ENCODE data around the gene CARS1.
A peak's percentile ranks its signal among the peaks of the same experiment; 100 is the strongest.

Gene CARS1

GRCh38 chr11:2958251-2958650 is 99.0 kb downstream of the CARS1 start:
- H3K4me2 ChIP-seq (ENCODE audit: low read depth, low read length, poor library complexity, severe bottlenecking) = no peak overlapping the region
- H2AFZ ChIP-seq (ENCODE audit: low read length) = no peak overlapping the region
- H3K9ac ChIP-seq (ENCODE audit: low read depth, low read length, poor library complexity, severe bottlenecking) = no peak overlapping the region
- H3K36me3 ChIP-seq (ENCODE audit: insufficient read depth, low read length) = peaks cover 98% of the 10 kb centered on the region
- H3K4me3 ChIP-seq (ENCODE audit: low read length, poor library complexity, severe bottlenecking) = no peak overlapping the region
- H3K9me2 ChIP-seq (replicated peaks; ENCODE audit: low read depth, low read length) = no peaks in the 10 kb centered on the region
- no peaks in the 10 kb centered on the region for H3K4me1 ChIP-seq (ENCODE audit: insufficient read depth, low read length, poor library complexity, severe bottlenecking)
- H3K79me2 ChIP-seq (ENCODE audit: insufficient read depth, low read length) = peaks cover 23% of the 10 kb centered on the region; the same call in 1 of the 2 replicates
- H3K27me3 ChIP-seq (ENCODE audit: insufficient read depth, low read length, poor library complexity, severe bottlenecking) = no peaks in the 10 kb centered on the region
- peaks cover 8% of the 10 kb centered on the region for H4K20me1 ChIP-seq (ENCODE audit: insufficient read depth, low read length, poor library complexity, severe bottlenecking)
- no peaks in the 10 kb centered on the region for H3K9me3 ChIP-seq (ENCODE audit: insufficient read depth, low read depth, low read length)
- TF ChIP-seq EZH2phosphoT487 (IDR thresholded peaks at IDR 0.05; ENCODE audit: borderline replicate concordance) (no peak), CTCF (conservative IDR thresholded peaks at IDR 0.05; ENCODE audit: low read length) (no peak)
- H3F3A ChIP-seq (ENCODE audit: low read depth) = no peaks in the 10 kb centered on the region

- no peak overlapping the region for H3K4me3 ChIP-seq (ENCODE audit: low read length, poor library complexity, severe bottlenecking)
- no peak for TF ChIP-seq EZH2phosphoT487 (IDR thresholded peaks at IDR 0.05; ENCODE audit: borderline replicate concordance)
- TF ChIP-seq CTCF (conservative IDR thresholded peaks at IDR 0.05; ENCODE audit: low read length) = 0 out of 2 replicates have a peak, but pooled peaks have one; percentile 11
- peaks cover 3% of the 10 kb centered on the region for H4K20me1 ChIP-seq (ENCODE audit: insufficient read depth, low read length, poor library complexity, severe bottlenecking)
- H3K4me2 ChIP-seq (ENCODE audit: low read depth, low read length, poor library complexity, severe bottlenecking) = no peak overlapping the region
- H3K9ac ChIP-seq (ENCODE audit: low read depth, low read length, poor library complexity, severe bottlenecking) = no peak overlapping the region
- H3K4me1 ChIP-seq (ENCODE audit: insufficient read depth, low read length, poor library complexity, severe bottlenecking) = peaks cover 12% of the 10 kb centered on the region
- H3K9me2 ChIP-seq (replicated peaks; ENCODE audit: low read depth, low read length) = no peaks in the 10 kb centered on the region
- H3F3A ChIP-seq (ENCODE audit: low read depth) = no peaks in the 10 kb centered on the region
- peaks cover 12% of the 10 kb centered on the region; the same call in 1 of the 2 replicates for H3K79me2 ChIP-seq (ENCODE audit: insufficient read depth, low read length)
- no peak overlapping the region for H2AFZ ChIP-seq (ENCODE audit: low read length)
- no peaks in the 10 kb centered on the region for H3K9me3 ChIP-seq (ENCODE audit: insufficient read depth, low read depth, low read length)
- H3K27me3 ChIP-seq (ENCODE audit: insufficient read depth, low read length, poor library complexity, severe bottlenecking) = no peaks in the 10 kb centered on the region
- H3K36me3 ChIP-seq (ENCODE audit: insufficient read depth, low read length) = peaks cover 100% of the 10 kb centered on the region
These were observed 101.2 kb downstream of the CARS1 start for GRCh38 chr11:2955906-2956476.

DNA sequence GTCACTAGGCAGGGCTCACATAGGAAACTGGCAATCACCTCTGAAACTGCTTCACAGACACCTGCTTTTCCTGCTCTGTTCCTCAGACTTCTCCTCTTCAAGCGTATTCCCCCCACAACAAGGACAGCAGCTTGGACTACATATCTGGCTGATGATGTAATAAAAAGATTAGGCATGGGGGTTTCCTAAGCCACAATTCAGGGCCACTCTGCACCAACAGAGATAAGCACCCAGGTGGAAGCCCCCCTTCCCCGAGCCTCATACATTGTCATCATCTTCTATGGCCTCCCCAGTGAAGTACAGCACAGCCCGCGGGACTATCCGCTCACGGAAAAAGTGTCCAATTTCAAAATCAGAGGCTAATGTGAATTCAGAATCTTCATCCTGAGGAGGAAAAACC is 103.0 kb downstream of the CARS1 start:
- H3K4me2 ChIP-seq (ENCODE audit: low read depth, low read length, poor library complexity, severe bottlenecking) = no peak overlapping the region
- no peaks in the 10 kb centered on the region for H3K9me2 ChIP-seq (replicated peaks; ENCODE audit: low read depth, low read length)
- no peaks in the 10 kb centered on the region for H3K9me3 ChIP-seq (ENCODE audit: insufficient read depth, low read depth, low read length)
- H3K9ac ChIP-seq (ENCODE audit: low read depth, low read length, poor library complexity, severe bottlenecking) = no peak overlapping the region
- peaks cover 100% of the 10 kb centered on the region for H3K36me3 ChIP-seq (ENCODE audit: insufficient read depth, low read length)
- H2AFZ ChIP-seq (ENCODE audit: low read length) = no peak overlapping the region
- H4K20me1 ChIP-seq (ENCODE audit: insufficient read depth, low read length, poor library complexity, severe bottlenecking) = peaks cover 3% of the 10 kb centered on the region
- no peaks in the 10 kb centered on the region; the same call in 1 of the 2 replicates for H3K79me2 ChIP-seq (ENCODE audit: insufficient read depth, low read length)
- no peaks in the 10 kb centered on the region for H3K27me3 ChIP-seq (ENCODE audit: insufficient read depth, low read length, poor library complexity, severe bottlenecking)
- H3K4me1 ChIP-seq (ENCODE audit: insufficient read depth, low read length, poor library complexity, severe bottlenecking) = peaks cover 14% of the 10 kb centered on the region
- no peak overlapping the region for H3K4me3 ChIP-seq (ENCODE audit: low read length, poor library complexity, severe bottlenecking)
- H3F3A ChIP-seq (ENCODE audit: low read depth) = no peaks in the 10 kb centered on the region
- TF ChIP-seq EZH2phosphoT487 (IDR thresholded peaks at IDR 0.05; ENCODE audit: borderline replicate concordance) = no peak
- TF ChIP-seq CTCF (conservative IDR thresholded peaks at IDR 0.05; ENCODE audit: low read length) = no peak
